Measurements from ENCODE around the gene ZDHHC11B. TPM values are rescaled to one million over a fixed set of nuclear protein-coding genes. Genes with fewer than 3 reads are reported as not detected.
"Not testable (repeated sequence)": the region's sequence is repeated elsewhere in the genome, so short reads cannot be mapped to it uniquely, and the experiment has no call there.

The ZDHHC11B gene
- total RNA-seq, 2 experiments from 2014 or later: 0.35 to 0.87 TPM

- POLR2A ChIA-PET; H3K36me3 Mint-ChIP-seq (ENCODE audit: low read depth); DNase-seq; CTCF ChIA-PET; H3K4me3 Mint-ChIP-seq; H3K27ac Mint-ChIP-seq; H3K4me1 Mint-ChIP-seq; H3K27me3 Mint-ChIP-seq: not testable (repeated sequence)
- H3K9me3 Mint-ChIP-seq: peaks cover 12% of the 10 kb centered on the region
These were observed 16.5 kb upstream of the ZDHHC11B start for GRCh38 chr5:801055-801454.

DNA sequence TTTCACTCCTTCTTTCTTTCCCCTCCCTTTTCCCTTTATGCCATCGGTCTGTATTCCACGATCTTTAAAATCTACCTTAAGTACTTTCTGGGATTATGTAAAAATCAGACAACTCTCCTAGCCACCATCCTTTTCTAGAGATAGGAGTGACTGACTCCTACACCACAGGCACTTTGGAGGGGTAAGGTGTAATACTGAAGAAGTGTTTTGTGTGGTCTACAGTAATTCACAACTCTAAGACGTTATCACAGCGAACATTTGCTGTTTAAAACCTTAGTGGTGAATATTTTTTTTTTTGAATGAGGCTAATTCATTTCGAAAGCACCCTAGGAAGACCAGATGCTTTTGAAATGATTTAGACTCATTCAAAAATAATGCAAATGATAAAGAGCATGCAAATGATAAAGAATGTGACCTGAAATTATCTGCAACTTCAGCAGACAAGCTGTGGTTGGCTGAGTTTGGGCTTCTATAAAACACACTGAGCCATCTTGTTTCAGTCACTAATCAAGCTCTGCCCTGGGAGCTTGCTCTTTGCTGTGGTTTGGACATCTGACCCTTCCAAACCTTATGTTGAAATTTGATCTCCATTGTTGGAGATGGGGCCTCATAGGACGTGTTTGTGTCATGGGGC is 14.1 kb upstream of the ZDHHC11B start:
- Mint-ChIP-seq H3K36me3 (ENCODE audit: low read depth) (peaks cover 12% of the 10 kb centered on the region), H3K9me3 (peaks cover 11% of the 10 kb centered on the region)
- POLR2A ChIA-PET, DNase-seq, H3K4me1 Mint-ChIP-seq, H3K4me3 Mint-ChIP-seq, H3K27me3 Mint-ChIP-seq, H3K27ac Mint-ChIP-seq, CTCF ChIA-PET: not testable (repeated sequence)

DNA sequence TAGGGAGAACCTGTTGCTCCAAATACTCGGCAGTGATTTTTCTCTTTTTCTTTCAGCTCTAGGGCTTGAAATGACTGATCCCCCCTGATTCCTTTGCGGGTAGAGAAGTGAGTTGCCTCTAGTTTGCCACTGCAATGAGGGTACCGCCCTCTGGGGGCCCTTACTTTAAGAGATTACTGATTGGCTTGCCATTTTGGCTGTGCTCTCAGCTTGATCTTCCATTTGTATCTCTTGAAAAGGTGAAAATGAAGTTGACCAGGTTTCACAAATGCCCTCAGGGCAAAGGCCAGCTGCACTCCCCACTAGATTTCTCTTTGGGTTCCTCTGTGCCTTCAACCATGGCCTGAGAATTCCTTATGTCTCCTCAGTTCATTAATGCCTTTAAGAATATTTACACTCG is 13.5 kb upstream of the ZDHHC11B start:
- CTCF ChIA-PET; H3K4me3 Mint-ChIP-seq; POLR2A ChIA-PET; H3K4me1 Mint-ChIP-seq; H3K36me3 Mint-ChIP-seq (ENCODE audit: low read depth); DNase-seq; H3K27ac Mint-ChIP-seq: not testable (repeated sequence)
- peaks cover 16% of the 10 kb centered on the region for H3K9me3 Mint-ChIP-seq
- peaks cover 11% of the 10 kb centered on the region for H3K27me3 Mint-ChIP-seq

GRCh38 chr5:795873-796272 is 11.3 kb upstream of the ZDHHC11B start:
- H3K27ac Mint-ChIP-seq; H3K4me3 Mint-ChIP-seq; POLR2A ChIA-PET; DNase-seq; H3K36me3 Mint-ChIP-seq (ENCODE audit: low read depth); CTCF ChIA-PET; H3K4me1 Mint-ChIP-seq: not testable (repeated sequence)
- Mint-ChIP-seq H3K9me3 (peaks cover 13% of the 10 kb centered on the region), H3K27me3 (peaks cover 23% of the 10 kb centered on the region)

DNA sequence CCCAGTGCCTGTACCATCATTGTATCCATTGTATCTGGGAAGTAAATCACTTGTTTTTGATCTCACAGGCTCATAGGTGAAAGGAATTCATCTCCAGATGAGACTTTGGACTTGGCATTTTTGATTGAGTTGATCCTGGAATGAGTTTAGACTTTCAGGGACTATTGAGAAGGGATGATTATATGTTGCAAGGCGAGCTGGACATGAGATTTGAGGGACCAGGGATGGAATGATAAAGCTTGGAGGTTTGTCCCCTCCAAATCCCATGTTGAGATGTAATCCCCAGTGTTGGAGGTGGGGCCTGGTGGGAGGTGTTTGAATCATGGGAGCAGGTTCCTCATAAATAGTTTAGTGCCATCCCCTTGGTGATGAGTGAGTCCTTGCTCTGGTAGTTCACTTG is 10.4 kb upstream of the ZDHHC11B start:
- H3K4me3 Mint-ChIP-seq, CTCF ChIA-PET: not testable (repeated sequence)

GRCh38 chr5:788703-789102 is 4.2 kb upstream of the ZDHHC11B start:
- DNase-seq, H3K9me3 Mint-ChIP-seq: not testable (repeated sequence)

More for the DNA sequence above, 10.4 kb upstream of the ZDHHC11B start:
- POLR2A ChIA-PET; H3K36me3 Mint-ChIP-seq (ENCODE audit: low read depth); DNase-seq; H3K27ac Mint-ChIP-seq; H3K4me1 Mint-ChIP-seq: not testable (repeated sequence)
- peaks cover 30% of the 10 kb centered on the region for H3K27me3 Mint-ChIP-seq
- H3K9me3 Mint-ChIP-seq: peaks cover 13% of the 10 kb centered on the region

GRCh38 chr5:787857-788233 is 3.3 kb upstream of the ZDHHC11B start:
- H3K27me3 Mint-ChIP-seq: peaks cover 26% of the 10 kb centered on the region
- H3K36me3 Mint-ChIP-seq (ENCODE audit: low read depth); DNase-seq; H3K27ac Mint-ChIP-seq; H3K4me3 Mint-ChIP-seq; POLR2A ChIA-PET; CTCF ChIA-PET; H3K4me1 Mint-ChIP-seq; H3K9me3 Mint-ChIP-seq: not testable (repeated sequence)

More at GRCh38 chr5:788703-789102, 4.2 kb upstream of the ZDHHC11B start:
- H3K36me3 Mint-ChIP-seq (ENCODE audit: low read depth); CTCF ChIA-PET; H3K4me1 Mint-ChIP-seq; H3K27ac Mint-ChIP-seq; POLR2A ChIA-PET; H3K4me3 Mint-ChIP-seq: not testable (repeated sequence)
- H3K27me3 Mint-ChIP-seq: peaks cover 33% of the 10 kb centered on the region

DNA sequence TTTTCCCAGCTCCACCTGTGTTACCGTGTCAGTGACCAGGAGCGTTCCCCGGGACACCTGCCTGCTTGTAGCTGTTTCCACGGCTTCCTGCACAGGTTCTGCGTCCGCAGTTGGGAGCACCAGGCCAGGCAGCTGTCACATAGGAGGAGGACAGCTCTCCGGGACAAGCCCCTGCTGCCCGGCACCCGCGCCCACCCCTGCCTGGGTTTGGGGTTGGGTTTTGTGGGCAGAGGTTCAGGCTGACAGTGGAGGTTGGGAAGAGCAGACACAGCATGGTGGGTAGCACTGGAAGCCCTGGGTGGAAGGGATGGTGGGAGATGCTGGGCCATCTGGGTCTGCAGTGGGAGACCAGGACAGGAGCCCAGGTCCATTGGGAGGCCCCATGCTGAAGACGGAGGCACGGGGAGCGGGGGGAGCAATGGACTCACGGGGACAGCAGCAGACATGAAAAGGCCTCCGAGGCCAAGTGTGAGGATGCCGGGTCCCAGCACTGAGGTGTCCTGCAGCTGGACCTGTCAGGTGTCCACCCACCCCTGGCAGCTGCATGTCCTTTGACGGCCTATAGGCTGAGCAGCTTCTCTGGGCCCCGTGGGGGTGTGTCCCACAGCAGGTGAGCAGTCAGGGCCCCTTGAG is 2.8 kb upstream of the ZDHHC11B start:
- DNase-seq; H3K4me3 Mint-ChIP-seq; H3K4me1 Mint-ChIP-seq; H3K36me3 Mint-ChIP-seq (ENCODE audit: low read depth); CTCF ChIA-PET; H3K9me3 Mint-ChIP-seq; H3K27ac Mint-ChIP-seq; POLR2A ChIA-PET: not testable (repeated sequence)
- H3K27me3 Mint-ChIP-seq: peaks cover 23% of the 10 kb centered on the region

DNA sequence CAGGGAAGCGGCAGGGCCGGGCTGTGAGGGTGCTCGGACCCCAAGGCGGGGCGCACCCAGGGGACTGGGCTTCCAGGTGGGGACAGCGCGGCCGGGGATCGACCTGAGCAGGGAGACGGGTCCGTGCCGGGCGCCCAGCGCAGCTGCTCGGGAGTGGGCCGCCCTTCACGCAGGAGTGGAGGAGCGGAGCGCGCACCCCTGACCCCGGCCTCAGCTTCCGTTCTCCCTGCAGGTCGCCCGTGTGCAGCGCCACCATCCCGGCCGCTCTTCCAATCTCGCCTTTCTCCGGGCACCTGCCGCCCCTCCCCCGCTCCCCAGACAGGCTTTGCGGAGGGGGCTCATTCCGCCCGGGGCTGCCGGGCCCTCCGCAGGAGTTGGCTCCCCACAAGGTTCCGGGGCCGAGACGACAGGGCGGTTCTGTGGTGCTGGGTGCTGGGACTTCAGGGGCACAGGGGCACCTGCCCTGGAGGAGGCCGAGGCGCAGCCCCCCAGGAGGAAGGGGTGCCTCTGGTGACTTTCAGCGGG is 714 bp upstream of the ZDHHC11B start:
- CTCF ChIA-PET; H3K36me3 Mint-ChIP-seq (ENCODE audit: low read depth); POLR2A ChIA-PET; DNase-seq; H3K27ac Mint-ChIP-seq; H3K4me1 Mint-ChIP-seq; H3K27me3 Mint-ChIP-seq; H3K9me3 Mint-ChIP-seq: not testable (repeated sequence)
- peak overlapping the region; percentile 60 for H3K4me3 Mint-ChIP-seq

DNA sequence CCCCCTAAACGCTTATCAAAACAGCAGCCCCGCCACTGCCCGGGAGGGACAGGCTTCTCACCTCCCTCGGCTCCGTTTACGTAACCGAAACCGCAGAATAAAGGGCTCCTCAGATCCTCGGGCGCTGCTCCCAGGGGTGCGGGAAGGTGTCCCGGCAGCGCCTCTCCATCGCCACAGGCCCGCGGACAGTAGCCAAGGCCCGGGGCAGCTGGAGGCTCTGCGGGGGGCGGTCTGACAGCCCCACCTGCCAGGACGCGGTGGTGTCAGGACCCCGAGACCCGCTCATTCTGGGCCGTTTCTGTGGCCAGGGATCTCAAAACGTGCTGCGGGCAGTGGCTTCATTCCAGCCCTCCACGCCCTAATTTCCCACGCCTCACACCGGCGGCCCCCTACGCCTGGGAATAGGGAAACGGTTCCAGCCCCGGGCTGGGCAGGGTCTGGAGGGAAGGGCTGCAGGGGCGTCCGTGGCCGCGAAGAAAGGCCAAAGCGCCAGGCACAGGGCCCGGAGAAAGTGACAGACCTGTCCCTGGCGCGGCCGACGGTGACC is 575 bp downstream of the ZDHHC11B start:
- H3K4me1 Mint-ChIP-seq; DNase-seq; H3K36me3 Mint-ChIP-seq (ENCODE audit: low read depth); H3K9me3 Mint-ChIP-seq; CTCF ChIA-PET; H3K27ac Mint-ChIP-seq; POLR2A ChIA-PET; H3K27me3 Mint-ChIP-seq: not testable (repeated sequence)
- peak overlapping the region; percentile 10 for H3K4me3 Mint-ChIP-seq

DNA sequence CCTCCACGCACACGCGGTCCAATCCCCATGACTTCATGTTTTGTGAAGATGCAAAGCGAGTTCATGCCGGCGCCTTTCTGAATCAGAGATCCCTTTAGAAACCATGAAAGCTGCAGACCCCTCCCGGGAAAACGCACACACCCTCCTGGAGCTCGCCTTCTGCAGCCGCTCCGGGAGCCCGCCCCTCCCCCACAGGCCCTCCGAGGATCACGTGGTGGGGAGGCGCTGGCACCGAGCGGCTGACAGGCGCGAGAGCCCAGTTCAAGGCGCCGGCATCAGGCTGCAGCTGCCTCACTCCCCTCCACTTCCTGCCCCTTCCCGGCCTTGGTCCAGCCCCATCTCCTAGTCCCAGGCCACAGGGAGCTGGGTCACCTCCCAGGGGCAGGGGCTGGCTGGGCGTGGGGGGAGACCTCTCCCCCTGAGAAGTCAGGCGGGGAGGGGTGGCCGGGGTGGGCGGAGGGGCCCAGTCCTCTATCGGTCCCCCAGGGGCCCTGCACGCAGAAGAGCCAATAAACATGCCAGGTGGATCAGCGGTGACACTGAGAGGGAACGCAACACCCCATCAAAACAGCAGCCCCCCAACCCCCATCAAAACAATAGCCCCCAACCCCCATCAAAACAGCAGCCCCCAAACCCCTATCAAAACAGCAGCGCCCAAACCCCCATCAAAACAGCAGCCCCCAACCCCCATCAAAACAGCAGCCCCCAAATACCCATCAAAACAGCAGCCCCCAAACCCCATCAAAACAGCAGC is 1.3 kb downstream of the ZDHHC11B start:
- H3K27ac Mint-ChIP-seq; H3K4me3 Mint-ChIP-seq; H3K36me3 Mint-ChIP-seq (ENCODE audit: low read depth); DNase-seq; H3K4me1 Mint-ChIP-seq; H3K9me3 Mint-ChIP-seq; H3K27me3 Mint-ChIP-seq; CTCF ChIA-PET; POLR2A ChIA-PET: not testable (repeated sequence)

- H3K9me3 Mint-ChIP-seq; POLR2A ChIA-PET; H3K27ac Mint-ChIP-seq; DNase-seq; H3K4me1 Mint-ChIP-seq; H3K27me3 Mint-ChIP-seq; H3K4me3 Mint-ChIP-seq; H3K36me3 Mint-ChIP-seq (ENCODE audit: low read depth); CTCF ChIA-PET: not testable (repeated sequence)
These were observed 2.2 kb downstream of the ZDHHC11B start for GRCh38 chr5:782356-782755.

DNA sequence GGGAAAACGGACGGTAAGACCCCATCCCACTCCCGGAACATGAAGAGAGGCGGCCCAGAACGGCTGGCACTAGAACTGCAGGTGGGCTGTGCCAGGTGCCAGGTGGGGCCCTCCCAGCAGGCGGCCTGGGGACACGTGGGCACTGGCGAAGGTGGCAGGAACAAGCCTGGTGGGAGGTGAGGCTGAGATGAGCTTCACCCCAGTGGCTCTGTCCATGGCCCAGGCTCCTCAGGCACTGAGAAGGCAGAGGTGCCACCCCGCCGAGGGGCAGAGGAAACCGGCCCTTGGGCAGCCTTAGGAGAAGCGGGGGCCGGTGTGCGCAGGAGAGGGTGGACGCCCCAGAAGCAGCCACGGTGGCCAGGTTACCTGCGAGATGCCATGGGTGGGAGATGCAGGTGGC is 4.0 kb downstream of the ZDHHC11B start:
- H3K4me3 Mint-ChIP-seq; H3K36me3 Mint-ChIP-seq (ENCODE audit: low read depth); POLR2A ChIA-PET; H3K4me1 Mint-ChIP-seq; H3K27me3 Mint-ChIP-seq; H3K9me3 Mint-ChIP-seq; H3K27ac Mint-ChIP-seq; DNase-seq; CTCF ChIA-PET: not testable (repeated sequence)

Data from activated CD4-positive, alpha-beta T cell treated with anti-CD3 and anti-CD28 coated beads, Interleukin-2, amount 10 ng/mL, durations not matched to agents 7 days and 5 days (primary cell).